Transverse colon (tissue), 3 donors: ENCODE measurements around the gene ANKRD44.

Experiments
- EP300 ChIP-seq: sonication (generic); formaldehyde crosslinking; IDR thresholded peaks from one replicate; pipeline ENCODE4 v1.6.1; 2017; ENCODE audit warnings: antibody characterized with exemption, low read depth
- POLR2A ChIP-seq: fragments of 450-650 bp; IDR thresholded peaks from one replicate; pipeline ENCODE4 v1.6.1; 2016; ENCODE audit warnings: antibody characterized with exemption, mild to moderate bottlenecking, moderate library complexity
- TF ChIP-seq, protein P1 (sequence below), 5 experiments: fragments of 200-600 bp in 3 of 5; fragments of 450-650 bp in 2 of 5; sonication (generic) in 3 of 5; IDR thresholded peaks; 1 replicate in 2 of 5; 2 replicates in 3 of 5; pipeline ENCODE4 v1.5.1; 2016 to 2017; ENCODE audit warnings: antibody characterized with exemption in 5 of 5, inconsistent platforms in 3 of 5, mild to moderate bottlenecking in 2 of 5, moderate library complexity in 1 of 5

GRCh38 chr2:197076652-197077051 is 233.9 kb downstream of the ANKRD44 start:
- TF ChIP-seq, protein P1, sequence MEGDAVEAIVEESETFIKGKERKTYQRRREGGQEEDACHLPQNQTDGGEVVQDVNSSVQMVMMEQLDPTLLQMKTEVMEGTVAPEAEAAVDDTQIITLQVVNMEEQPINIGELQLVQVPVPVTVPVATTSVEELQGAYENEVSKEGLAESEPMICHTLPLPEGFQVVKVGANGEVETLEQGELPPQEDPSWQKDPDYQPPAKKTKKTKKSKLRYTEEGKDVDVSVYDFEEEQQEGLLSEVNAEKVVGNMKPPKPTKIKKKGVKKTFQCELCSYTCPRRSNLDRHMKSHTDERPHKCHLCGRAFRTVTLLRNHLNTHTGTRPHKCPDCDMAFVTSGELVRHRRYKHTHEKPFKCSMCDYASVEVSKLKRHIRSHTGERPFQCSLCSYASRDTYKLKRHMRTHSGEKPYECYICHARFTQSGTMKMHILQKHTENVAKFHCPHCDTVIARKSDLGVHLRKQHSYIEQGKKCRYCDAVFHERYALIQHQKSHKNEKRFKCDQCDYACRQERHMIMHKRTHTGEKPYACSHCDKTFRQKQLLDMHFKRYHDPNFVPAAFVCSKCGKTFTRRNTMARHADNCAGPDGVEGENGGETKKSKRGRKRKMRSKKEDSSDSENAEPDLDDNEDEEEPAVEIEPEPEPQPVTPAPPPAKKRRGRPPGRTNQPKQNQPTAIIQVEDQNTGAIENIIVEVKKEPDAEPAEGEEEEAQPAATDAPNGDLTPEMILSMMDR (IDR thresholded peaks at IDR 0.05) = no peak
- TF ChIP-seq EP300 (no peak), POLR2A (no peak)
